ENCODE measurements around the gene RFK.

The RFK gene

GRCh38 chr9:76405868-76406267 lies 11.6 kb upstream of the RFK start:
- DNase-seq, result no peak

- no peak for DNase-seq
Observed at GRCh38 chr9:76405340-76405739, 11.1 kb upstream of the RFK start.

GRCh38 chr9:76404401-76404800 lies 10.2 kb upstream of the RFK start:
- DNase-seq, result no peak

GRCh38 chr9:76403352-76403751 lies 9.1 kb upstream of the RFK start:
- peak; percentile 49 for DNase-seq

GRCh38 chr9:76401580-76402354 lies 7.5 kb upstream of the RFK start:
- no peak for DNase-seq

- no peak for DNase-seq
Observed at GRCh38 chr9:76401176-76401575, 7.0 kb upstream of the RFK start.

- DNase-seq, result no peak
Observed at GRCh38 chr9:76400534-76401096, 6.4 kb upstream of the RFK start.

GRCh38 chr9:76399856-76400255 lies 5.6 kb upstream of the RFK start:
- DNase-seq, result no peak

GRCh38 chr9:76396597-76396996 lies 2.4 kb upstream of the RFK start:
- no peak for DNase-seq

- DNase-seq, result no peak
Observed at GRCh38 chr9:76396144-76396543, 1.9 kb upstream of the RFK start.

GRCh38 chr9:76395381-76395780 lies 1.2 kb upstream of the RFK start:
- DNase-seq, result no peak

- peak; percentile 65 for DNase-seq
Observed at GRCh38 chr9:76394960-76395252, 680 bp upstream of the RFK start.

- no peak for DNase-seq
Observed at GRCh38 chr9:76390656-76391055, 3.6 kb downstream of the RFK start.

GRCh38 chr9:76379494-76379893 lies 14.7 kb downstream of the RFK start:
- peak; percentile 59 for DNase-seq

GRCh38 chr9:76378367-76379073 lies 15.7 kb downstream of the RFK start:
- no peak for DNase-seq

- DNase-seq, result no peak
Observed at GRCh38 chr9:76377791-76378190, 16.4 kb downstream of the RFK start.

GRCh38 chr9:76374783-76375559 lies 19.3 kb downstream of the RFK start:
- no peak for DNase-seq

- no peak for DNase-seq
Observed at GRCh38 chr9:76373784-76374474, 20.3 kb downstream of the RFK start.

- no peak for DNase-seq
Observed at GRCh38 chr9:76373173-76373783, 20.9 kb downstream of the RFK start.

- no peak for DNase-seq
Observed at GRCh38 chr9:76372336-76372735, 21.9 kb downstream of the RFK start.

GRCh38 chr9:76371901-76372300 lies 22.3 kb downstream of the RFK start:
- DNase-seq, result no peak

GRCh38 chr9:76370396-76371023 lies 23.7 kb downstream of the RFK start:
- no peak for DNase-seq

Data from COR-L47 (cell line).